H1 (cell line): ENCODE measurements around the gene GPATCH11. TPM values are rescaled to one million over a fixed set of nuclear protein-coding genes. Genes with fewer than 3 reads are reported as not detected.

Source experiments
- CEBPB ChIP-seq: IDR thresholded peaks from 2 replicates; pipeline ENCODE4 v1.6.1; 2012; ENCODE audit warnings: low read depth, low read length
- polyA plus RNA-seq, 7 experiments: library from polyadenylated mRNA; depleted of rRNA in 3 of 7; stranded (reverse) in 5 of 7; unstranded in 2 of 7; fragments of >200 nt in 5 of 7; fragments of 200-250 nt in 2 of 7; gene quantifications; 1 replicate in 5 of 7; 2 replicates in 1 of 7; 4 replicates in 1 of 7; pipeline versions ENCODE4 v1.2.1 to v1.2.3, GENCODE V29; 2011 to 2013; ENCODE audit warnings: missing spikeins in 2 of 7, mixed read lengths in 2 of 7
- total RNA-seq: library from RNA; stranded (reverse); fragmentation: NEBNext Ultra II Directional; extraction: Animal tissue kit (Norgen Biotek cat#: 25700); gene quantifications from 2 replicates; pipeline ENCODE4 v1.2.1, GENCODE V29; 2021

Gene GPATCH11
- total and polyA plus RNA-seq, 2 of the 8 experiments (the other 6 are each of a cell fraction or from before 2014, with no cell fraction given), result 0.60 to 3.4 TPM

DNA sequence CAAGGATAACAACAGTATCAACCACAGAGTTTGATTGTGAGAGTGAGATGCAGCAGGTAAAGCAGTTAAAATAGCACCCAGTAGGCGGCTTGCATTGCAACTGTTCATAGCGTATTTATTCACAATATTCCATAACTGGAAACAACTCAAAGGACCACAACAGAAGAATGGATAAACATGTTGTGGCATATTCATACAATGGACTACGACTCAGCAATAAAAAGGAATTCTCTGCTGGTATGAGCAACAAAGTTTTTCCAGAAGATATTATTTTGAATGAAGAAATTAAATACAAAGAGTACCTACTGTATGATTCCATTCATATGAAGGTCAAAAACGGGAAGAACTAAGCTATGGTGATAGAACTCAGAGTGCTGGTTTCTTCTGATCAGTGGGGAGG is 25.2 kb downstream of the GPATCH11 start (continued):
- TF ChIP-seq CEBPB, result no peak
- TF ChIP-seq, all 59 proteins: peak for 0
